ENCODE data around the gene ABCA4.

GRCh38 chr1:94022471-94023189 lies 98.3 kb downstream of the ABCA4 start:
- TF ChIP-seq CTCF (IDR thresholded peaks at IDR 0.05; ENCODE audit: low read length): no peak
- TF ChIP-seq EZH2 (optimal IDR thresholded peaks at IDR 0.05; ENCODE audit: low read depth, low read length): no peak
- no peak for TF ChIP-seq EZH2phosphoT487 (IDR thresholded peaks at IDR 0.05; ENCODE audit: low read length)
